SKM-1 treated with dmso at 0.1 percent for 144 hours (cell line): ENCODE results near the gene CECR2.
"Not testable (repeated sequence)": the region's sequence is repeated elsewhere in the genome, so short reads cannot be mapped to it uniquely, and the experiment has no call there.

Experiments
- DNase-seq: peaks from one replicate; lab custom pipeline; 2025; ENCODE audit not compliant: unreplicated experiment; lab: John Stamatoyannopoulos, UW

The CECR2 gene

DNA sequence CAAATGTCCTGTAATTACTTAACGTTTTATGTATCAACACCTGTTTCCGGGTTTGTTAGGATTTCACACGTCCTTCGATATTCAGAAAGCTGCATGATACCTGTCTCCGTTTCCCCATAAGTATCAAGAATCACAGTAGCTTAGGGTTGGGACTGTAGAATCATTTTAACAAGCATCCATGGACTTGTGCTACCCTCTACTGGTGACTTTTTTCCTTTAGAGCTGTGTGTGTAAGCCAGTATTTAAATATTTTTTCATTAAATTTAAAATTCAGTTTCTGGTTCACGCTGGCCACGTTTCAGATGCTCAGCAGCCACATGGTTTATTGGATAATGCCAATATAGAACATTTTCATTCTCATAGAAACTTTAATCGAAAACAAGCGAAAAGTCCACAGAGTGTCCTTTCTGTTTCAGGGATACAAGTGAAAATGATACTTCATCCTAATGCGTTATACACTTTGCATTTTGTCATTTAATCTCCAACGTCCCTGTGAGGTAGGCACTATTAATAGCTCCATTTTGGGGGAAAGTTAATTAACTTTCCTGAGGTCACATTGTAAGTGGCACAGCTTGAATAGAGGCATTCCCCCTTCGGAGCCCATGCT is 132.5 kb downstream of the CECR2 start:
- DNase-seq = peak; percentile 59

- no peak for DNase-seq
Measured at GRCh38 chr22:17508110-17508509, 138.8 kb downstream of the CECR2 start.

DNA sequence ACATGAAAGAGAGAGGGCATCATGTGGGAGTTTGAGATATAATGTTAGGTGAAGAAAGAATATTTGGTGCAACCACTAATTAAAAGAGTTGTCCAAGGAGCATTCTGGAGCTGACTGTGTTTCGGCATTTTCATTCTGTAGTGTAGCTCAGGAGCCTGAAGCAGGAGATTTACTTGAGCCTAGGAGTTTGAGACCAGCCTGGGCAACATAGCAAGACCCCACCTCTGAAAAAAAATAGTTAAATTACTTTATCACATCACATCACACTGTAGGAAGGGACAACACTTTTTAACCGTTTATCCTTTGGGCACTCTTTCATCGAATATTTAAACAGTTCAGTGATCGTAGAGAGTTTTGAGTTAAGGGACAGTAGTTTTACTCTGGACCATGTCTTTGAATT is 143.7 kb downstream of the CECR2 start:
- no peak for DNase-seq

GRCh38 chr22:17513612-17514011 is 144.4 kb downstream of the CECR2 start:
- DNase-seq = no peak

DNA sequence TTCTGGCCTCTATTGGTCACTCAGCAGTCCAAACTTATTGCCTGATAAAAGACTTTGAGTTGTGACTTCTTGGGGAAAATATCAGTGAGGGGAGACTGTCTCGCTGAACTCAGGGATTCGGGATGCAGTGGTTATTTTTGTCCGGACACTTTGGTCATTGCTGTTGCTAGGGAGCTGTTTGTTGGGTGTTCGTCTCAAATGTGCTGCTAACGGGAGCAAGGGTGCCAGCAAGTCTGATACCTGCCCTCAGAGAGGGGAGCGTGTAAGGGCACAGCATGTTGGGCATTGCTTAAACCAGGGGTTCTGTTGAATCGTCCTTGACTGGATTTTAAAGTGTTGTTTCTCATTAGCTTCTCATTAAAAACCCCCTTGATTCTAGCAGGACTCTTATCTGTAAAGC is 144.8 kb downstream of the CECR2 start:
- no peak for DNase-seq

DNA sequence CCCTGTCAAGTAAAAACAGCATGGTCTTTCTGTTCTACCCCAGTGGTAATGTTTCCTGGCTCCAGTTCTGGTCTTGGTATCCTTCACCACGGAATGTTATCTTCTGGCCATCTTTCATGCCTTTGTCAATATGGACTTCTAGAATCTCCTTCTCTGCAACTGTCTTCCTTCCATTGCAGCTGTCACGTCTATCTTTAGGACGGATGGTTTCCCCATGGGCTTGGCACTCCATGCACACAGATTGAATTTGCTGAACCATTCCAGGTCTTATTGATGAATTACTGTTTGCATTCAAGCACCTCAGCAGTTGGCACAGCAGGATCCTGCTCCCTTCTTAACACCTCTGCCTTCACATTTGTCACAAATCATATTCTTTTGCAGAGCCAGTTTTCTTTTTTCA is 149.1 kb downstream of the CECR2 start:
- DNase-seq = no peak

- not testable (repeated sequence) for DNase-seq
Measured at GRCh38 chr22:17521971-17522370, 152.7 kb downstream of the CECR2 start.

GRCh38 chr22:17523925-17524324 is 154.7 kb downstream of the CECR2 start:
- DNase-seq = no peak

DNA sequence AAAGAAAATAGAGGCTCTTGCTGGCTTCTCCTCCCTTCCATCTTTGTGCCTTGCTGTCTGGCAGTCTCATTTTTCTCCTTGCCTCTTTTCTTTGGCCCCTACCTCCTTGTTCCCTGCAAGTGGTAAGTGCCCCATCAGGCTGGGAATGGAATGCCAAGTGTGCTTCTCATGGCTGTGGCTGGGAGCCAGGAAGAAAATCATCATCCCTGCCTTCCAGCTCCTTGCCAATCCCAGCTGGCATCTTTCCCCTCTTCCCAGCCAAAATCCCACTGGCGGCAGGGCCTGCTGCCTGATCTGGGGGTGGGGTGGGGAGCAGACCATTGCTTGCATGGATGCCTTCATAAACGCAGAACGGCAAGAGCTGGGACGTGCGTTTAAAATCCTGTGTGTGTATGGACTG is 167.0 kb downstream of the CECR2 start:
- DNase-seq = no peak

GRCh38 chr22:17537155-17537554 is 167.9 kb downstream of the CECR2 start:
- no peak for DNase-seq

DNA sequence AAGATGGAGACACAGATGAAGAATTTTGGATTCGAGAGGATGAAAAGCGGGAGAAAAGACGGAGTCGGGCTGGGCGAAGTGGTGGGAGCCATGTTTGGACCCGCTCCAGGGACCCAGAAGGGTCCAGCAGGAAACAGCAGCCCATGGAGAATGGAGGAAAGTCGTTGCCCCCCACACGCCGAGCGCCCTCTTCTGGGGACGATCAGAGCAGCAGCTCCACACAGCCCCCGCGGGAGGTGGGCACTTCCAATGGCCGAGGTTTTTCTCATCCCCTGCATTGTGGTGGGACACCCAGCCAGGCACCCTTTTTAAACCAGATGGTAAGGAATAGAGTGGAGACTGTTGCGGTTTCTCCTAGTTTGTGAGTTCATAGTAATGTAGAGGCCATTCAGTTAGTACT is 171.2 kb downstream of the CECR2 start:
- no peak for DNase-seq

DNA sequence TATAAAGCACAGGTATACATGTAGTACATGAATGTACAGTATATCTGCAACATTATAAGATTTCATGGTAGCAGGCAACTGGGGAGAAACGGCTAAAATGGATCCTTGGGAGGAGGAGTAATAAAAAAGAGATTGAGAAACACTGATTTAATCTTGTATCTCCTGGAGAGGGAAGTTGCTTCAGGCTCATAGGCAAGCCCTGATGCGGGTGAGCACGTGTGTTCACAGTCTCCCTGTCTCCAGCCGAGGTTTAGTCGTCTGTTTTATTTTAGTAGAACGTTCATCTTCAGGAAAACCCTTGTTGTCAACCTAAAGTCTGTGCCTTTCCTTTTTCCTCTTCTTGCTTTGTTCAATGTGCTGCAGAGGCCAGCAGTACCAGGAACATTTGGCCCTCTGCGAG is 172.2 kb downstream of the CECR2 start:
- DNase-seq = no peak

DNA sequence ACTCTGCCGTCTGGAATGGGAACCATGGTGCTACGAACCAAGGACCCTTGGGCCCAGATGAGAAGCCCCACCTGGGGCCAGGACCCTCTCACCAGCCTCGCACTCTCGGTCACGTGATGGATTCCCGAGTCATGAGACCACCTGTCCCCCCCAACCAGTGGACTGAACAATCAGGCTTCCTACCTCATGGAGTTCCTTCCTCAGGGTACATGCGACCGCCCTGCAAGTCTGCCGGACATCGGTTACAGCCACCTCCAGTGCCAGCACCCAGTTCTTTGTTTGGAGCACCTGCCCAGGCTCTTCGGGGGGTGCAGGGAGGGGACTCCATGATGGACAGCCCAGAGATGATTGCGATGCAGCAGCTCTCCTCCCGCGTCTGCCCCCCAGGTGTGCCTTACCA is 173.2 kb downstream of the CECR2 start:
- DNase-seq = no peak

GRCh38 chr22:17548010-17548755 is 178.9 kb downstream of the CECR2 start:
- DNase-seq = no peak

GRCh38 chr22:17548756-17549035 is 179.4 kb downstream of the CECR2 start:
- DNase-seq = no peak

GRCh38 chr22:17549183-17549582 is 179.9 kb downstream of the CECR2 start:
- no peak for DNase-seq

DNA sequence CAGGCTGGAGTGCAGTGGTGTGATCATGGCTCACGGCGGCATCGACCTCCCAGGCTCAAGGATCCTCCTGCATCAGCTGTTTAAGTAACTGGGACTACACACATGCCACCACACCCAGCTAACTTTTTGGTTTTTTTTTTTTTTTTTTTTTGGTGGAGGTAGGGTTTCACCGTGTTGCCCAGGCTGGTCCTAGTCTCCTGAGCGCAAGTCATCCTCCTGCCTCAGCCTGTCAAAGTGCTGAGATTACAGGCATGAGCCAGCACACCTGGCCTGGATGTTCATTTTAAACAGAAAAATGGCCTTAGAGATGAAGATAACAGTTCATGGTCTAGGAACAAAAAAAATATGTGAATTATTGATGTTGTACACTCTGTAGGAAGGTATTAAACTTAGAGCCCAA is 180.4 kb downstream of the CECR2 start:
- DNase-seq = no peak

DNA sequence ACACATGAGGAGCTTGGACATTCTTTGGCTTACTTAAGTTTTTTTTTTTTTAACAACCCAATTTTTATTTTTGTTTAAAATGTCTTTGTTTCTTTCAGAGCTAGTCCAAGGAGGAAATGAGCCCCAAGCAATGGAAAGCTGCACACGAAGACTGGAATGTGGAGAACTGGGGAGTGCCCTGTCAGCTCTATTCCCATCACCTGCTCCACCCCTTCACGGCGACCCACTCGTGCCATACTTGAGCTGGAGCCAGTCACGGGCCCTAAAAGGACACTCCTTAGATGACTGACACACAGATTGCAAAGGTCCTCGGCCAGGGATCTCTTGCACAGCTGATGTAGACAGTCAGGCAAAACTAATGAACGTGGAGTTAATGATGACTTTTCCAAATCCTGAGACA is 183.5 kb downstream of the CECR2 start:
- no peak for DNase-seq

DNA sequence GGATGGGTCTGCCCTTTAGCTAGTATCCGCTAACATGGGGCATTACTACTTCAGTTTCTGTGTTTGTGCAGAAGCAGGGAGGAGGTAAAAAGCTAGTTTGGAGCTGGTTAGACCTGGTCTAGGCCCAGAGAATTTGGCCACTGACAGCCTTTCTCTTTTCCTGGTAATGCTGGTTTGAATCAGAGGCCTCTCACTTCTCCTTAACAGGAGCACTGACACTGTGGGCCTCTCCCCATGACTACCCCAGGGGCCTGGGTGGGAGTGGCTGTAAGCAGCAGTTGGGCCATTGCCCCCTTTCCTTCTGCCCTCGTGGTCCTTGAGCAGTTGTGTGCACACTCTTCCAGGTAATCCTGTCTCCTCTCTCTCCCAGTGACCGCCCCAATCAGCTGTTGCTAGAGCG is 185.6 kb downstream of the CECR2 start:
- no peak for DNase-seq

GRCh38 chr22:17559188-17559587 is 189.9 kb downstream of the CECR2 start:
- DNase-seq = no peak

GRCh38 chr22:17562906-17563870 is 193.9 kb downstream of the CECR2 start, which contains the start of gene SLC25A18:
SLC25A18 (plus strand) TSS chr22:17563498; CDS start chr22:17579945, 16,447 bp downstream.
- DNase-seq = no peak

DNA sequence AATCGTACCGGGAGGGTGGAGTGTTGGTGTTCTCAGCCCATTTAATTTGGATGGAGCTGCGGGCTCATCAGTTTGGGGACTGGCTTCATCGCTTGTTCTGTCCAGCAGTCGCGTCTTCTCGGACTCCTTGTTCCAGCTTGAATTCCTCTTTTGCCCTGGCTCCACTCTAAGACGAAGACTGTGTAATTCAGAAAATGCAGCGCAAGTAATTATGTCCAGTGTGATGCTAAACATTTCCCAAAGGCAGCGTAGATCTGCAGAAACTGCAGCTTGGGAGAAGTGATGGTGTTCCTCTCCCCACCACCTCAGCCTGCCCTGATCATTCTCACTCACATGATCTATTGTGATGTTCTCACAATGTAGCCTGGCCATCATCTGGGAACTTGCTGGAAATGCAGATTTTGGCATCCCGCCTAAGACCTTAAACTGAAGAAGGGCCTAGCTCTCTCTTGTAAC is 194.7 kb downstream of the CECR2 start:
- DNase-seq = no peak
